H9 (cell line): ENCODE results near the gene GADD45A. TPM values are rescaled to one million over a fixed set of nuclear protein-coding genes. Genes with fewer than 3 reads are reported as not detected.

Experiments used
- DNase-seq: peaks from one replicate; pipeline ENCODE4 v3.0.0-alpha.2; 2017
- H2AFZ ChIP-seq: one replicate; pipeline ENCODE4 v1.6.1; 2013; ENCODE audit warnings: mild to moderate bottlenecking, low read length, control low read depth, moderate library complexity
- H2AK5ac ChIP-seq: 2 replicates; pipeline ENCODE4 v1.6.1; 2013; ENCODE audit warnings: low read length, control low read depth, mixed read lengths; ENCODE audit not compliant: insufficient read length
- H2BK120ac ChIP-seq: one replicate; pipeline ENCODE4 v1.6.1; 2013; ENCODE audit warnings: low read depth, mild to moderate bottlenecking, low read length, control low read depth, inconsistent platforms; ENCODE audit not compliant: poor library complexity, severe bottlenecking
- H2BK12ac ChIP-seq: 2 replicates; pipeline ENCODE4 v1.6.1; 2013; ENCODE audit warnings: low read length, control low read depth, mixed read lengths, low read depth; ENCODE audit not compliant: insufficient read length
- H2BK15ac ChIP-seq: 2 replicates; pipeline ENCODE4 v1.6.1; 2013; ENCODE audit warnings: low read depth, low read length, control low read depth
- H2BK20ac ChIP-seq: one replicate; pipeline ENCODE4 v1.6.1; 2013; ENCODE audit warnings: low read depth, mild to moderate bottlenecking, low read length, control low read depth, inconsistent platforms; ENCODE audit not compliant: poor library complexity, severe bottlenecking
- H2BK5ac ChIP-seq: 2 replicates; pipeline ENCODE4 v1.6.1; 2013; ENCODE audit warnings: low read length, control low read depth, mixed read lengths; ENCODE audit not compliant: insufficient read length
- H3K14ac ChIP-seq: 2 replicates; pipeline ENCODE4 v1.6.1; 2013; ENCODE audit warnings: low read length, control low read depth; ENCODE audit not compliant: insufficient read depth
- H3K18ac ChIP-seq: 2 replicates; pipeline ENCODE4 v1.6.1; 2013; ENCODE audit warnings: low read depth, mild to moderate bottlenecking, mixed read lengths, low read length, control low read depth; ENCODE audit not compliant: insufficient read length
- H3K23ac ChIP-seq: 2 replicates; pipeline ENCODE4 v1.6.1; 2013; ENCODE audit warnings: low read length, control low read depth, mixed read lengths, low read depth; ENCODE audit not compliant: insufficient read length
- H3K23me2 ChIP-seq: 2 replicates; pipeline ENCODE4 v1.6.1; 2013; ENCODE audit warnings: low read depth, mild to moderate bottlenecking, mixed read lengths, low read length, control low read depth; ENCODE audit not compliant: insufficient read length, poor library complexity, severe bottlenecking
- H3K27ac ChIP-seq: 2 replicates; pipeline ENCODE4 v1.5.1; 2013; ENCODE audit warnings: low read length, control low read depth, mixed read lengths, low read depth; ENCODE audit not compliant: insufficient read length
- H3K27me3 ChIP-seq: 2 replicates; pipeline ENCODE4 v1.6.1; 2013; ENCODE audit warnings: low read length, control low read depth, inconsistent platforms; ENCODE audit not compliant: insufficient read depth
- H3K4ac ChIP-seq: 2 replicates; pipeline ENCODE4 v1.6.1; 2013; ENCODE audit warnings: low read depth, mild to moderate bottlenecking, control low read depth, inconsistent platforms, low read length, moderate library complexity
- H3K4me1 ChIP-seq: 2 replicates; pipeline ENCODE4 v1.6.1; 2013; ENCODE audit warnings: low read length, control low read depth, inconsistent platforms; ENCODE audit not compliant: insufficient read depth
- H3K4me2 ChIP-seq: 2 replicates; pipeline ENCODE4 v1.6.1; 2013; ENCODE audit warnings: low read length, control low read depth, mixed read lengths; ENCODE audit not compliant: insufficient read length, insufficient read depth
- H3K56ac ChIP-seq: 2 replicates; pipeline ENCODE4 v1.6.1; 2013; ENCODE audit warnings: low read depth, mild to moderate bottlenecking, mixed read lengths, low read length, control low read depth; ENCODE audit not compliant: insufficient read length
- H3K79me1 ChIP-seq: 2 replicates; pipeline ENCODE4 v1.6.1; 2013; ENCODE audit warnings: low read depth, mild to moderate bottlenecking, moderate library complexity, low read length, control low read depth, inconsistent platforms; ENCODE audit not compliant: insufficient read depth, poor library complexity, severe bottlenecking
- H3K79me2 ChIP-seq: 2 replicates; pipeline ENCODE4 v1.6.1; 2013; ENCODE audit warnings: low read length, control low read depth, inconsistent platforms; ENCODE audit not compliant: insufficient read depth
- H3K9ac ChIP-seq: 2 replicates; pipeline ENCODE4 v1.6.1; 2013; ENCODE audit warnings: low read length, control low read depth, mixed read lengths; ENCODE audit not compliant: insufficient read length; ENCODE audit errors: extremely low read depth
- H3K9me3 ChIP-seq: one replicate; pipeline ENCODE4 v1.6.1; 2013; ENCODE audit warnings: low read depth, low read length, inconsistent platforms; ENCODE audit not compliant: control insufficient read depth
- H3T11ph ChIP-seq: one replicate; pipeline ENCODE4 v1.6.1; 2013; ENCODE audit warnings: mild to moderate bottlenecking, low read length, control low read depth, inconsistent platforms
- H4K20me1 ChIP-seq: one replicate; pipeline ENCODE4 v1.6.1; 2013; ENCODE audit not compliant: control insufficient read depth, insufficient read length, insufficient read depth
- H4K5ac ChIP-seq: 2 replicates; pipeline ENCODE4 v1.6.1; 2013; ENCODE audit warnings: low read depth, mild to moderate bottlenecking, mixed read lengths, low read length, control low read depth; ENCODE audit not compliant: insufficient read length
- H4K8ac ChIP-seq: replicated peaks from 2 replicates; pipeline ENCODE4 v1.6.1; 2013; ENCODE audit warnings: low read length, control low read depth, mixed read lengths, low read depth; ENCODE audit not compliant: insufficient read length
- H4K91ac ChIP-seq: 2 replicates; pipeline ENCODE4 v1.6.1; 2013; ENCODE audit warnings: low read depth, mild to moderate bottlenecking, moderate library complexity, mixed read lengths, low read length, control low read depth; ENCODE audit not compliant: insufficient read length
- H3K27ac Mint-ChIP-seq, 3 experiments: 2 replicates in 2 of 3; 3 replicates in 1 of 3; pipeline ENCODE4 v1.8.0; 2020 to 2021; ENCODE audit warnings: mixed read lengths in 3 of 3, mild to moderate bottlenecking in 1 of 3, moderate library complexity in 1 of 3
- H3K27me3 Mint-ChIP-seq: 2 replicates; pipeline ENCODE4 v1.8.0; 2021; ENCODE audit warnings: low read depth, mild to moderate bottlenecking, moderate library complexity, mixed read lengths
- H3K36me3 Mint-ChIP-seq, 3 experiments: 2 replicates in 2 of 3; 3 replicates in 1 of 3; pipeline ENCODE4 v1.8.0; 2020 to 2021; ENCODE audit warnings: low read depth in 3 of 3, mixed read lengths in 3 of 3; ENCODE audit not compliant: insufficient read depth in 1 of 3
- H3K4me1 Mint-ChIP-seq, 2 experiments: 2 replicates each; pipeline ENCODE4 v1.8.0; 2020; ENCODE audit warnings: mixed read lengths in 2 of 2
- H3K4me3 Mint-ChIP-seq, 2 experiments: 2 replicates in 1 of 2; 3 replicates in 1 of 2; pipeline ENCODE4 v1.8.0; 2020 to 2021; ENCODE audit warnings: mild to moderate bottlenecking in 2 of 2, mixed read lengths in 2 of 2, moderate library complexity in 1 of 2
- H3K9me3 Mint-ChIP-seq, 2 experiments: 2 replicates in 1 of 2; 3 replicates in 1 of 2; pipeline ENCODE4 v1.8.0; 2020; ENCODE audit warnings: mild to moderate bottlenecking in 2 of 2, mixed read lengths in 2 of 2, moderate library complexity in 1 of 2
- CTCF ChIP-seq: fragments of 200-600 bp; sonication (generic); conservative IDR thresholded peaks from 3 replicates; pipeline ENCODE4 v1.8.0; 2021; ENCODE audit warnings: antibody characterized with exemption, mild to moderate bottlenecking
- WGBS: extraction: QIAGEN DNeasy Blood & Tissue Kit; methylation state at CpG from one replicate; pipeline ENCODE4 v1.1.7; 2013; ENCODE audit warnings: missing lambda C conversion rate, low lambda C conversion rate, mixed read lengths; ENCODE audit not compliant: insufficient read length; ENCODE audit errors: extremely low coverage; 5-methylcytosine and 5-hydroxymethylcytosine counted together
- total RNA-seq: library from RNA; stranded (reverse); gene quantifications from 2 replicates; pipeline ENCODE4 v1.2.1, GENCODE V29; 2021

GADD45A gene
- total RNA-seq, 1 experiment from 2014 or later = 22.8 TPM

DNA sequence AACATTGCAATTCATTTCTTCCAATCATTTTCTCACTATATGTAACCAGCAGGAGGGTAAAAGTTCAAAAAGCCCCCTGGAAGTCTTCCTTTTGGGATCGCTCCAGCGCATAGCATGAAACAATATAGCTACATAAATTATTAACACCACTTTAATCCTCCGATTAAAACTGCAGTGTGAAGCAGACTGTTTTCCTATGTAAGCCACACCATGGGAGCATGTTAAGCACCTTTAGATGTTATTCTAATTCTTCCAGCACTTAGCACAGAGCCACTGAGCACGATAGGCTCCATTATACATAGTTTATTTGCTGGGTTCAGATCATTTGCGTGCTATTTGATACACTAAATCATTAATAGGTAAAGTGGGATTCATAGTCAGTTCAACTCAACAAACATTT, 18.4 kb upstream of the GADD45A start:
- Histone ChIP-seq H3K9me3 (no peaks in the 10 kb centered on the region), H3K27me3 (no peaks in the 10 kb centered on the region), H3K14ac (no peak overlapping the region), H3K79me2 (no peaks in the 10 kb centered on the region), H3K23ac (no peak overlapping the region), H2BK12ac (no peak overlapping the region), H3T11ph (no peak overlapping the region), H4K5ac (no peak overlapping the region), H3K27ac (no peak overlapping the region), H4K8ac (no peak overlapping the region), H2AFZ (no peak overlapping the region), H3K56ac (no peak overlapping the region), H3K4ac (no peak overlapping the region), H4K91ac (no peak overlapping the region), H4K20me1 (no peaks in the 10 kb centered on the region), H3K4me2 (no peak overlapping the region), H3K18ac (no peak overlapping the region), H2BK20ac (no peak overlapping the region), H2BK15ac (no peak overlapping the region), H3K79me1 (no peaks in the 10 kb centered on the region), H3K23me2 (no peaks in the 10 kb centered on the region), H3K4me1 (no peaks in the 10 kb centered on the region), H2AK5ac (no peak overlapping the region), H2BK120ac (no peak overlapping the region), H3K9ac (no peak overlapping the region), H2BK5ac (no peak overlapping the region)
- H3K36me3 Mint-ChIP-seq = no peaks in the 10 kb centered on the region
- no peaks in the 10 kb centered on the region for H3K4me1 Mint-ChIP-seq
- no peak overlapping the region for H3K27ac Mint-ChIP-seq
- peaks cover 13% of the 10 kb centered on the region for H3K27me3 Mint-ChIP-seq
- no peaks in the 10 kb centered on the region for H3K9me3 Mint-ChIP-seq
- TF ChIP-seq CTCF = no peak
- DNase-seq = no peak
- no peak overlapping the region for H3K4me3 Mint-ChIP-seq
- WGBS = no CpG with 5 or more reads among the region's 5 CpGs
